ENCODE results near the gene LSP1.

LSP1 gene

GRCh38 chr11:1830004-1830321 is 22.9 kb upstream of the LSP1 start:
- Histone ChIP-seq H3K9ac (ENCODE audit: low read length) (no peak overlapping the region), H3K4me3 (ENCODE audit: low read length) (no peak overlapping the region), H3K36me3 (replicated peaks; ENCODE audit: insufficient read depth, low read length) (no peaks in the 10 kb centered on the region), H3K27me3 (replicated peaks; ENCODE audit: insufficient read depth, low read length) (peaks cover 100% of the 10 kb centered on the region), H3K79me2 (ENCODE audit: low read length) (no peaks in the 10 kb centered on the region), H3F3A (ENCODE audit: insufficient read depth, low read length) (no peaks in the 10 kb centered on the region), H3K4me2 (ENCODE audit: low read depth, low read length) (no peak overlapping the region), H3K9me3 (replicated peaks; ENCODE audit: insufficient read depth, low read length) (no peaks in the 10 kb centered on the region), H3K27ac (ENCODE audit: low read length) (no peak overlapping the region), H4K20me1 (ENCODE audit: insufficient read depth, low read length) (no peaks in the 10 kb centered on the region), H3K9me2 (replicated peaks; ENCODE audit: insufficient read depth, low read length) (no peaks in the 10 kb centered on the region), H2AFZ (ENCODE audit: low read length) (no peak overlapping the region), H3K4me1 (ENCODE audit: low read length) (no peaks in the 10 kb centered on the region)
- DNase-seq: no peak
- TF ChIP-seq EZH2phosphoT487 (IDR thresholded peaks at IDR 0.05; ENCODE audit: low read length) (no peak), EZH2 (optimal IDR thresholded peaks at IDR 0.05; ENCODE audit: low read depth, low read length) (no peak), CTCF (IDR thresholded peaks at IDR 0.05; ENCODE audit: low read length) (no peak)

GRCh38 chr11:1830322-1831223 is 22.3 kb upstream of the LSP1 start:
- DNase-seq: no peak
- H4K20me1 ChIP-seq (ENCODE audit: insufficient read depth, low read length): no peaks in the 10 kb centered on the region
- H3K9me3 ChIP-seq (replicated peaks; ENCODE audit: insufficient read depth, low read length): no peaks in the 10 kb centered on the region
- H2AFZ ChIP-seq (ENCODE audit: low read length): no peak overlapping the region
- H3K9me2 ChIP-seq (replicated peaks; ENCODE audit: insufficient read depth, low read length): no peaks in the 10 kb centered on the region
- H3K27me3 ChIP-seq (replicated peaks; ENCODE audit: insufficient read depth, low read length): peaks cover 100% of the 10 kb centered on the region
- no peaks in the 10 kb centered on the region for H3F3A ChIP-seq (ENCODE audit: insufficient read depth, low read length)
- no peak overlapping the region for H3K9ac ChIP-seq (ENCODE audit: low read length)
- H3K79me2 ChIP-seq (ENCODE audit: low read length): no peaks in the 10 kb centered on the region
- no peak for TF ChIP-seq EZH2 (optimal IDR thresholded peaks at IDR 0.05; ENCODE audit: low read depth, low read length)
- TF ChIP-seq CTCF (IDR thresholded peaks at IDR 0.05; ENCODE audit: low read length): no peak
- TF ChIP-seq EZH2phosphoT487 (IDR thresholded peaks at IDR 0.05; ENCODE audit: low read length): no peak
- no peak overlapping the region for H3K27ac ChIP-seq (ENCODE audit: low read length)
- H3K4me3 ChIP-seq (ENCODE audit: low read length): no peak overlapping the region
- H3K4me1 ChIP-seq (ENCODE audit: low read length): no peaks in the 10 kb centered on the region
- no peak overlapping the region for H3K4me2 ChIP-seq (ENCODE audit: low read depth, low read length)
- H3K36me3 ChIP-seq (replicated peaks; ENCODE audit: insufficient read depth, low read length): no peaks in the 10 kb centered on the region

GRCh38 chr11:1831338-1832210 is 21.3 kb upstream of the LSP1 start:
- no peak overlapping the region for H2AFZ ChIP-seq (ENCODE audit: low read length)
- H3K9ac ChIP-seq (ENCODE audit: low read length): no peak overlapping the region
- peaks cover 99% of the 10 kb centered on the region for H3K27me3 ChIP-seq (replicated peaks; ENCODE audit: insufficient read depth, low read length)

More at GRCh38 chr11:1831338-1832210, 21.3 kb upstream of the LSP1 start:
- Histone ChIP-seq H4K20me1 (ENCODE audit: insufficient read depth, low read length) (no peaks in the 10 kb centered on the region), H3K4me1 (ENCODE audit: low read length) (no peaks in the 10 kb centered on the region), H3K9me2 (replicated peaks; ENCODE audit: insufficient read depth, low read length) (no peaks in the 10 kb centered on the region), H3K9me3 (replicated peaks; ENCODE audit: insufficient read depth, low read length) (no peaks in the 10 kb centered on the region), H3K79me2 (ENCODE audit: low read length) (no peaks in the 10 kb centered on the region), H3F3A (ENCODE audit: insufficient read depth, low read length) (no peaks in the 10 kb centered on the region), H3K36me3 (replicated peaks; ENCODE audit: insufficient read depth, low read length) (no peaks in the 10 kb centered on the region), H3K27ac (ENCODE audit: low read length) (no peak overlapping the region), H3K4me2 (ENCODE audit: low read depth, low read length) (no peak overlapping the region), H3K4me3 (ENCODE audit: low read length) (no peak overlapping the region)
- DNase-seq: no peak
- TF ChIP-seq EZH2phosphoT487 (IDR thresholded peaks at IDR 0.05; ENCODE audit: low read length) (no peak), EZH2 (optimal IDR thresholded peaks at IDR 0.05; ENCODE audit: low read depth, low read length) (no peak), CTCF (IDR thresholded peaks at IDR 0.05; ENCODE audit: low read length) (no peak)

Data from MM.1S (cell line).